NOMO-1 (cell line): Measurements from ENCODE around the gene SRP68.
A peak's percentile ranks its signal among the peaks of the same experiment; 100 is the strongest.

ENCODE experiments used
- DNase-seq, 2 experiments: peaks; one replicate each; lab custom pipeline; 2025; ENCODE audit not compliant: unreplicated experiment in 2 of 2; lab: John Stamatoyannopoulos, UW

Gene SRP68

DNA sequence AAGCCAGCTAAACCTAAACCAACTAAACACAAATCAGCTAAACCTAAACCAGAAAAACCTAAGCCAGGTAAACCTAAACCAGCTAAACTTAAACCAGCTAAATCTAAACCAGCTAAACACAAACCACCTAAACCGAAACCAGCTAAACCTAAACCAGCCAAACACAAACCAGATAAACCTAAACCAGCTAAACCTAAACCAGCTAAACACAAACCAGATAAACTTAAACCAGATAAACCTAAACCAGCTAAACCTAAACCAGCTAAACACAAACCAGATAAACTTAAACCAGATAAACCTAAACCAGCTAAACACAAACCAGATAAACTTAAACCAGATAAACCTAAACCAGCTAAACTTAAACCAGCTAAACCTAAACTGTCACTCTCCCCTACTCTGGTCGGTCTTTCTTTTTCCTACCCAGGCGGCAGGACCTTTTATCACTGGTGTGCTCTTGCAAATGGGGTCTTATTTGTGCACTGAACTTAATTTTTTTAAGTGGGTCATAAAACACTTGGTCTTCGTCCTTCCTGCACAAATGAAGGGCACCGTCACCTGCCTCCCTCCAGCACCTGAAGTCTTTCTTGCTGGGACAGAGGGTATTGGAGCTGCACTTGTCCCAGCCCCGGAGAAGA, 52.4 kb downstream of the SRP68 start:
- no peak for DNase-seq

DNA sequence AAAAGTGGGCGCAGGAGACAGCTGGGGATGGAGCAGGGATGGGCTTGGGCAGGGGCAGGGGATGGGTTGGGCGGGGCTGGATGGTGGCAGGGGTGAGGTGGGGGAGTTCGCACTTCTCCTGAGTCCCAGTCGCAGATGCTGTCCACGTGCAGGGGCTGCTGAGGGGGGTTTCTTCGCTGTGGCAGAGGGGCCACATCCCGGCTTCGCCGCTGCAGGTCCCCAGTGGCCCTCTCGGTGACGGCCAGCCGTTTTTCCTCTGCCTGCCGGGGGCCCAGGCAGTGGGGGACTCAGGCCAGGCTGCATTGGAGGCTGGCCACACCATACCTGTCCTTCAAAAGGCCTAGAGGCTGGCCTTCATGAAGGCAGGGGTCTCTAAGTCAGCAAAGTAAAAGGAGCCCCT, 53.5 kb downstream of the SRP68 start:
- DNase-seq = no peak

DNA sequence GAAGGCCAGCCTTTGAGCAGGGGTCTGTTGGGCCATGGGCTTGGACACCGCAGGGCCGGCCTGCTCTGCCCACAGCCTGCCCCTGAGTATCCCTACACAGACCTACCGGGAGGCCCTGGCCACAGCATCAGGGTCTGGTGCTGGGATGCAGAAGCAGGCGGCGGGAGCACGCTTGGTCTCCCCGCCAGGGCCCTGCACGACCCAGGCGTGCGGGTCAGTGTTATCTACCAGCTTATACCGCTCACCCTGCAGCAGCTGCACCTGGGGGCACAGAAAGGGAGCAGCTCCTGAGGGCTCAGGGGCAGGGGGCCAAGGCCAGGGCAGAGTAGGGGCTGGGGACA, 54.0 kb downstream of the SRP68 start:
- no peak for DNase-seq

DNA sequence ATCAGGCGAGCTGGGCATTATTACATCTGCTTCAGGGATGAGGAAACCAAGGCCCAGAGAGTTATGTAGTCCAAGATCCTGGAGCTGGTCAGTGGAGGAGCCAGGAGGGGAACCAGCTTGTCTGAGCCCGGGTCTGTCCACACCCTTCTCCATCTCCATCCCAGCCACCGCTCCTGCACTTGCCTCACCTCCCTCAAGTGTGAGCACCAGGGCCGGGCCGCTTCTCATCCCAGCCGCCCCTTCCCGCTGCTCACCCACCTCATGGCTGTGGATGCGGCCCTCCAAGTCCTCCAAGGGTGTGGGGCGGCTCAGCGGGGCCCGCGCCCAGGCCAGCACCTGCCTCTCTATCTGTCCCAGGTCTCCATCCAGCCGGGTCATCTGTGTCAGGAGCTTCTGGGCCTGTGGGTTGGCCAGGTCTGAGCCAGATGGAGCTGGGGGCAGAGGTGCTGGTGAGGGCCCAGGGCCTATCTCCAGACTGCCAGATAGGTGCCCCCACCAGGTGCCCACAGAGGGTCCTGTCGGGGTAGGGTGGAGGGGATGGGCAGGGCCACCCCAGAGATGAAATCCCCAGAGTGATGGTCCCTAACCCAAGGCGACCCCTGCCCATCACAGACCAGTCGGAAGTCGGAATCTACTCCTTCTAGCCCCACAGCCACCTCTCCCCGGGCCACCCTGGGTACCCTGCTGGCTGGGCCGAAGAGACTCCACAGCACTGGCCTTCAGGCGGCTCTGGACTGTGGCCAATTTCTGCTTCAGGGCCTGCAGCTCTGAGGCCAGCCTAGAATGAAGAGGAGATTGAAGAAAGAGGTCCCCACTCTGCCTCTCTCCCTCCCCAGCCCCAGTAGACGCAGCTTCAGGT, 54.6 kb downstream of the SRP68 start:
- DNase-seq = no peak

DNA sequence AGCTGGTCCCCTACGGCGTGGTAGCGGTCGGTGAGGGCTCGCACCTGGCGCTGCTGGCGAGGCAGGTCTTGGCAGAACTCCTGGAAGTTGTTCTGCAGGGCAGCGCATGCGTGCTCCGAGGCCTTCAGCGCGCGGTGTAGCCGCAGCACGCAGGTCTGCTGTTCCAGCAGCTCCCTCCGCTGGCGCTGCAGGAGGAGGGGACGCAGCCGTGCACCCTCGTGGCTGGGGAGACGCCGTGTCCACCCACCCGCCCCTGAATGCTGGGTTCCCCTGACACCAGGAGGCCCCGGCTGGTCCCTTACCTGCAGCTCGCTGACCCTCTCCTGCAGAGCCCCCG, 57.4 kb downstream of the SRP68 start:
- no peak for DNase-seq

DNA sequence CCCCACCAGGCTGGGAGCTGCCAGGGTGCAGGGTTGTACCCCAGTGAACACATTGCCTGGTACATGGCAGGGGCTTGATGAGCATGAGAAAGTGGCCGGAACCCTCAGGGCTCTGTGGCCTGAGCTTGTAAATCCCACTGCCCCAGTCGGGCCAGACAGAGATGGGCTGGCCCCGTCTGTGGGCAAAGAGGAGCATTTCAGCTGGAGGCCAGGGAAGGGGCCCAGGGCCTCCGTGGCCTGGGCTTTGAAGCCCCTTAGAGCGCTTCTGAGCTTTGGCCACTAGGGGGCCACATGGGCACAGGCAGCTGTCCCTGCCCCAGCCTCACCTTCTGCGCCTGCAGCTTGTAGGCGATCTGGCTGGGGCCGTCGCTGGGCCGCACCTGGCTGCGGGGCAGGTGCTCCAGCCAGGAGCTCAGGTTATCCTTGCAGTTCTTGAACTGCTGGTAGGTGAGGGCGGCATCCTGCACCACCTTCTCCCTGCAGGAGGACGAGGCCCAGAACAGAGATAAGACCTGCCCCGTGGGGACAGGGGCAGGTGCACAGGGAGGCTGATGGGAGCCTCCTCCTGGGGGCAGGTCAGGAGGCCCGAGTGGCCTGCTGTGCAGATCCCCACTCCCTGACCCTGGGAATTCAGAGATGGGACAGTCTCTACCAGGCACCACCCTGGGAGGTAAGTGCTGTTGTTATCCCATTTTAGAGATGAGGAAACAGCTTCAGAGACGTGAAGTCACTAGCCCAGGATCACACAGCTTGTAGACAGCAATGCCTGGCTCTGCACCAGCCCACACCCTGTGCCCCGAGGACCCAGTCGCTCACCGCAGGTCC, 58.0 kb downstream of the SRP68 start:
- peak; percentile 65 to 76 for DNase-seq

DNA sequence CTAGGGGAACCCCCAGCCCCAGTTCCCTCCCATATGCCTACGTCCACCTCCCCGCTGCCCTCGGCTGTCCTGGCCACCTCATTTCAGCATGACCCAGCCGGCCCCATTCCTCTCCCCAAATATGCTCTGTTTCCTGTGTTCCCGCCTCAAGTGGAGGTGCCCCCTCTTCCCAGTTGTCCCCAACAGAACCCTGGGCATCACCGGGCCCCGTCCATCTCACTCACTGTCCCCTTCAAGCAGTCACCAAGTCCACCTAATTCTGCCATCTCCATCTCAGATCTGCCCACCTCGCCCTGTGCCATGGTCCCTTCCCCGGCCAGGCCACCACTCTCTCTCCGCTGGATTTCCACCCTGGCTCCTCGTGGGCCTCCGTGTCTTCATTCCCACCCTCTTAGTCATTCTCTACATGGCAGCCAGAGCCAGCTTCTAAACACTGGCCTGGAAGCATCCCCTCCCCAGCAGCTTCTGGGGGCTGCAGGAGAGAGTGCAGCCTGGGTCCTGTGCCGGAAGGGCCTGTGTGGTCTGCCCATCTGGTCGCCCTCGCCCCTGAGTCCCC, 58.9 kb downstream of the SRP68 start:
- no peak for DNase-seq

DNA sequence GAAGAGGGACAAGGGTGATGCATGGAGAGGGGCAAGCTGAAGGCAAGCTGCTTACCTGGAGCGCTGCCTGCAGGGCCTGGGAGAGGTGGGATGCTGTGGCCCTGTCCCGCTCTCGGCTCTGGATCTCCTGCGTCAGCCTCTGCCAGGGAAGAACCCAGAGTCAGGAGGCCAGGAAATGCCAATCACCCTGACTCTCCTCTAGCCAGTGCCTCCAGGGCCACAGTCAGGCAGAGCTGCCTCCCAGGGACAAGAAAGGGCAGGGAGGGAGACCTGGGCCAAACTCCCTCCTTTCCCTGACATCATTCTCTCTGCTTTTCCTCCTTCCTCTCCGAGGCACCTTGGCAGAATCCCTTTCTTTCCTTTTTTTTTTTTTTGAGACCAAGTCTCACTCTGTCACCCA, 60.4 kb downstream of the SRP68 start:
- DNase-seq = no peak

DNA sequence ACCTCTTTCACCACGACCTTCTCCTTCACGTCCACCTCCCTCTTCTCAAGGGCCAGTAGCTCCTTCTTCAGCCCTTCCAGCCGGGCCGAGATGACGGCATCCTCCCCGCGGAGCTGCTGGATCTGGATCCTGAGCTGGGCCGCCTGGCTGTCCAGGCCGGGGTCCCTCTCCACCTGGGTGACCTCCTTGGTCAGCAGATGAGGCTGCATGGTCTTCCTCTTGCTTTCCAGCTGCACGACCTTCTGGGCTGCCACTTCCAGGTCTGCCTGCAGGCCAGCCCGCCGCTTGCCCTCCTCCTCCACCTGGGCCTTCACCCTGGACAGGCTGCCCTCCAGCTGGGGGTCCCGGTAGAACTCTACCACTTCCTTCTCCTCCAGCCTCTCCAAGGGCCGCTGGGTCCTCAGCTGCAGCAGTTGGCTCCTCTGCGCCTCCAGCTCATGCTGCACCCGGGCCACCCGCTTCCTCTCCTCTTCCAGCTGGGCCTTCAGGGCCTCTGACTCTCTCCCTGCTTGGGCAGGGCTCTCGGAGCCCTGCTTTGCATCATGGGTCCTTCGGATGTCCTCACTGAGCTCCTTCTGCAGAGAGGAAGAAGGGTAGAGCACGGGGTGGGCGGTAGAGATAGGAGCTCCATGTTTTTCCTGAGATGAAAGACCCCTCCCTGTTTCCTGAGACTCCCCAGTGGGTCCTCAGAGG, 62.2 kb downstream of the SRP68 start:
- no peak for DNase-seq

DNA sequence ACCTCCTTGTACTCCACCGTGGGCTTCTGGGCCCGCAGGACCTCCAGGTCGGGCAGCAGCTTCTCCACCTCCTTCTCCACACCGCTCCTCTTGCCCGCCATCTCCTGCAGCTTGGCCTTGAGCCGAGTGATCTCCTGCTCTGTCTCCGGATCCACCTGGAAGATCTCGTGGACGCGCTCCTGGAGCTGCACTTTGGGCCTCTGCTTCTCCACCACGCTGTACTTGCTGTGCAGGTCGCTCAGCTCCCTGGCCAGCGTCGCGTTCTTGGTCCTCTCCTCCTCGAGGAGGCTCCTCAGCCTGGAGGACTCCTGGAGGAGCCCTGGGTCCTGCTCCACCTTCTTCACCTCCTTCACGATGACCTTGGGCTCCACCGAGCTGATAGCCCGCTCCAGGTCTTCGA, 62.9 kb downstream of the SRP68 start:
- DNase-seq = no peak

DNA sequence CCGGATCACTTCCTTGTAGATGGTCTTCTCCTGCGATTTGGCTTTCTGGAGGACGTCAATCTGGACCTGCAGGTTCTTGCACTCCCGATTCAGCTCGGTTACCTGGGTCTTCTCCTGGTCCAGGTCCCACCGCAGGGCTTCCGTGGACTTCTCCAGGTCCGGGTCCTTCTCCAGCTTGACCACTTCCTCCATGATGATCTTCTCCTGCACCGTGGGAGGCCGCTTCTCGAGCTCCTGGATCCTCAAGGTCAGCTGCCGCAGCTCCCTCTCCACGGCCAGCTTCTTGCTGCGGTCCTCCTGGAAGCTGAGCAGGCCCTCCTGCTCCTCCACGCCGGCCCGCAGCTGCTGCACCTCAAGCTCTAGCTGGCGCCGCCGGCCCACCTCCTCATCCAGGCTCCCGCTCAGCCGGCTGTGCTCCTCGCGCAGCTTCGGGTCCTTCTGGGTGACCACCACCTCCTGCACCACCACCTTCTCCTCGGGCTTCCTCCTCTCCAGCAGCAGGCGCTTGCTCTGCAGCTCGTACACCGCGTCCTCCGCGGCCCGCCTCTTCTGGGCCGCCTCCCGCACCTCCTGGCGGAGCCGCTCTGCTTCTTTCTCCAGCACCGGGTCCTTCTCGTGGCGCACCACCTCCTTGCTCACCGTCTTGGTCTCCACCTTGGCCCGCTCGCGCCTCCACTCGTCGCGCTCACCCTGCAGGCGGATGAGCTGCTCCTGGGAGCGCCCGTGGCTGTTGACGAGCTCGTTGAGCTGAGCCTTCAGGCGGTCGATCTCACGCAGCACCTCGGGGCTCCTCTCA, 63.5 kb downstream of the SRP68 start:
- DNase-seq = no peak

DNA sequence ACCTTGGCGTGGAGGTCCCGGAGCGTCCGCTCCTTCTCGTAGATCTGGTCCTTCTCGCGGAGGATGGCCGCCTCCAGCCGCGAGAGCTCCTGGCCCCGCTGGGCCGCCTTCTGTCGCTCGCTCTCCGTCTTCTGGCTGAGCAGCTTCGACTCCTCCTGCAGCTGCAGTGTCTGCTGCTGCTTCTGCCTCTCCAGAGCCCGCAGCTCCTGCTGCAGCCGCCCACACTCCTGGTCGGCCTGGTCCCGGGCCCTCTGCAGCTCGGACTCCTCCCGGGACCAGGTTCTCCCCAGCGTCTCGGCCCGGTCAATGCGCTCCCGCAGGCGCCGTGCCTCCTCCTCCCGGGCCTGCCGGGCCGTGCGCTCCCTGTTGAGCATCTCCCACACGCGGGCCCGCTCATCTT, 64.1 kb downstream of the SRP68 start:
- no peak for DNase-seq

DNA sequence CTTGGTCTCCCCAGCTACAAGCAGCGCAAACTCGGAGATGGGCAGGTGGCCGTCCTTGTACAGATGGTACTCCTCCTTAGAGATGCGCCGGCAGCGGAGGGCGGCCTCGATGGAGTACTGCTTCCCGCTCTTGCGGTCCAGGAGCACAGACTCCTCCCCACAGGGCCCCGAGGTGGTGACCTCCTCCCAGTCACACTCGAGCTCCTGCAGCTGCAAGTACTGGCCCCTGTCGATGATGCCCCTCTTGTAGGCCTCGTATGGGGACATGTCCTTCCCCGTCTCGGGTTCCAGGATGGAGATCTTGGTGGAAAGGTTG, 64.5 kb downstream of the SRP68 start:
- DNase-seq = no peak

DNA sequence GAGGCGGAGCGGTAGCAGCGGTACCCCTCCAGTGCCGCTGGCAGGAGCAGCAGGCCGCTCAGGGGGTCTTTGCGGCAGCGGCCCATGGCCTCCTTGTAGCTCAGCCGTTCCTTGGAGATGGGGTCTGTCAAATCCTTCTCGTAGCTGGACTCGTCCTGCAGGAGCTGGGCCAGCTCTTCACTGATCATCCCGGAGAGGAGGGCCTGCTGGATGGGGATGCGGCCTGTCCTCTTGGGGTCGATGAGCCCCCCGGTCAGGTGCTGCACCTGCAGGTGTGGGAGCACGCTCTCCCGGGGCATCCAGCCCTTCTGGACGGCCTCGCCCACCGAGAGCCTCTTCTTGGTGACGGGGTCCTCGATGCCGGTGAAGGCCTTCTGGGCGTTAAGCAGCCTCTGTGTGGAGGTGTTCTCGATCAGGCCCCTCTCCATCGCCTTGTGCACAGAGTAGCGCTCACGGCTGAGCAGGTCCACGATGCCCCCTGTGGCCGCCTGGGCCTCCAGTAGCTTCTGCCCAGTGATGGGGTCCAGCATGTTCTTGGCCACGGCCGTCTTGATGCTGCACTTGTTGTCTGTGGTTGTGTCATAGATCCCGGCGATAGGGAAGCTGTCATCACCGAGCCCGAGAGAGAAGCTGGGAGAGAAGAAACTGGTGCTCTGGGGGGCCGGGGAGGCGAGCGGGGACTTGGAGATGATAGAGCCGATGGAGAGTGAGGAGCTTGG, 65.0 kb downstream of the SRP68 start:
- no peak for DNase-seq

DNA sequence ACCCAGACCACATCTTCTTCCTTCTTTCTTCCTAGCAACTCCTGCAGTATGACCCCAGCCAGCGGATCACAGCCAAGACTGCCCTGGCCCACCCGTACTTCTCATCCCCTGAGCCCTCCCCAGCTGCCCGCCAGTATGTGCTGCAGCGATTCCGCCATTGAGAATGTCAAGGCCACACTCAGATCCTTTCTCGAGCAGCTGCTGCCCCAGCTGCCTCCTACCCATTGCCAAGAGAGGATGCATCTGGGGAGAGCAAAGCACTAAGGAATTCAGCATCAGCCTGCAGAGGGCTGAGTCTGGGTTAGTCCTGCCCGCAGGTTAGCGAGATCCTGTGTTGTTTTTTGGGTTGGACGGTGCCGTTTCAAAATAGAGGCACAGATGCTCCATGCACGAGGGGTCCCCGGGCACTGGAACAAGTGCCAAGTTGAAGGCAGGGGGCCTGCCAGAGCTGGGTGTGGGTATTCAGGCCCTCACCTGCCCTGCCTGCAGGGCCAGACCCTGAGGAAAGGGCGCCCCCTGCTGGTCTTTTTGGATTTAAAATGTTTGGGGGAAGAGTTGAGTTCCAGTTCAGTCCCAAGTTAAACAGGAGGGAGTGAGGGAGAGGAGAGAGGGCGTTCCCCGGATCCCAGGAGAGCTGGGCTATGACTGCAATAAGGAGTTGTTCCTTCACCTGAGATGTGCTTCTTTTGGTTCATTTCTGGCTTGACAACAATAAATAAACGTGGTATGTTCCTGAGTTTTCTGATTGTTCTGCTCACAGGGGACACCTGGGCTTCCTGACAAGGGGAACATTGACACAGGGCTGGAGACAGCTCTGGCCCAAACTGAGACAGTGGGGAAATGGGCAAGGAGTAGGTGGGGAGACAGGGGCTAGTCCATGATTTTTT, 66.8 kb downstream of the SRP68 start:
- DNase-seq = peak; percentile 57 to 67

DNA sequence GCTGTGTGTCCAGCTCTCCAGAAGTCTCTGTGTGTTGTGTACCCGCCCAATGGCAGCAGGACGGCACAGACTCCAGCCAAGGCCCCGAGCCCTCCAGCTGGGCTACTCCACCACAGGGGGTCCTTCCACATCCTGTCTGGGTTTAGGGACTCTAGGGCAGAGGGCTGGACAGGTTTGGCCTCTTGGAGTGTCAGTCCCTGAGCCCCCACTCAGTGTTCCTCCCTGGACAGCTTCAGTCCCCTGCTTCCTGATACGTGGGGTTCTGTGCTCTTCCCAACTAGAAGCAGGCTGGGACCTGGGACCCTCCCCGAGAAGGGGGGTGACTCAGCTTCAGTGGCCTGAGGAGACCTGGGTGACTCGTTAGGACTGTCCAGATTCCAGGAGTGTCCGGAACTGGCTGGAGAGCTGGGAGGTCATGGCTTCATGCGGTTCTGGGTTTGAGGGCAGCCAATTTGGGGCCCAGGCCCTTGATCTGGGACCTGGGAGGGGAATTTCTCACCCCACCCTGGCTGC, 67.5 kb downstream of the SRP68 start:
- DNase-seq = no peak

DNA sequence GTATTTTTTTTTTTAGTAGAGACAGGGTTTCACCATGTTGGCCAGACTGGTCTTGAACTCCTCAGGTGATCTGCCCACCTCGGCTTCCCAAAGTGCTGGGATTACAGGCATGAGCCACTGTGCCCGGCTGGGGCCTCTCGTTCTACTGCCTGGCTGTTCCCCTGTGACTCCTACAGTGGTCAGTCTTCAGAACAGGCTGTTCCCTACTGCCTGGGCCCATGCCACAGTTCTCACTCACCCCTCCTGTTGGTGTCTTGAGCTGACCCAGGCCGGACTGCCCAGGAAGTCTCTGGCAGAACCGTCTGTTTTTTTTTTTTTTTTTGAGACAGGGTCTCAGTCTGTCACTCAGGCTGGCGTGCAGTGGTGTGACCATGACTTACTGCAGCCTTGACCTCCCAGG, 68.4 kb downstream of the SRP68 start:
- DNase-seq = no peak

DNA sequence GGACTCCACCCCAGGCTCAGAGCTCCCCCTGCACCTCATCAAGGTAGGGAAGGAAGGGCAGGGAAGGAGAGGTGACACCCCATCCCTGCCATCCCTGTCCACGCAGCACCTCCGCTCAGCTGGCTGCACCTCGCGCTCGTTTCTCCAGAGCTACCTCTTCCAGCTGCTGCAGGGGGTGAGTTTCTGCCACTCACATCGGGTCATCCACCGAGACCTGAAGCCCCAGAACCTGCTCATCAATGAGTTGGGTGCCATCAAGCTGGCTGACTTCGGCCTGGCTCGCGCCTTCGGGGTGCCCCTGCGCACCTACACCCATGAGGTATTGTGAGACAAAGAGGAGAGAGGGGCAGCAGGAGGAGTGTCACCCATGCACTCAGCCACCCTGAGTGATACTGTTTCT, 70.2 kb downstream of the SRP68 start:
- no peak for DNase-seq
